IMR-90 (cell line): ENCODE results near the gene NXPE1. TPM values are rescaled to one million over a fixed set of nuclear protein-coding genes. Genes with fewer than 3 reads are reported as not detected.

Experiments used
- ATAC-seq: fragments of 200-7000 bp; cut with Tn5 transposase; 2 replicates; pipeline ENCODE4 v1.9.1; 2020; ENCODE audit warnings: low read depth, mild to moderate bottlenecking, moderate library complexity
- BruUV-seq: library from RNA; stranded (reverse); fragments of 400-500 nt; replicated peaks from 2 replicates; lab custom pipeline; 2021; lab: Mats Ljungman, UMichigan
- CTCF ChIA-PET: fragments of 300-600 bp; formaldehyde crosslinking; extraction: SDS; loops from one replicate; lab custom pipeline; 2021; ENCODE audit warnings: antibody characterized with exemption; lab: Yijun Ruan, JAX
- POLR2A ChIA-PET: fragments of 300-600 bp; sonication (Branson Sonifier 250); formaldehyde crosslinking; loops from one replicate; lab custom pipeline; 2022; ENCODE audit warnings: antibody characterized with exemption; ENCODE audit not compliant: unreplicated experiment; lab: Charles Lee
- DNase-seq: peaks from one replicate; pipeline ENCODE4 v3.0.0; 2013
- H2AFZ ChIP-seq: replicated peaks from 2 replicates; pipeline ENCODE3; 2013; ENCODE audit warnings: low read length, mild to moderate bottlenecking; ENCODE audit not compliant: poor library complexity
- H2AK5ac ChIP-seq: 2 replicates; pipeline ENCODE4 v1.6.1; 2013; ENCODE audit warnings: low read depth, low read length, inconsistent platforms
- H2AK9ac ChIP-seq: replicated peaks from 2 replicates; pipeline ENCODE3; 2013; ENCODE audit warnings: mild to moderate bottlenecking, low read depth, low read length, moderate library complexity; ENCODE audit not compliant: poor library complexity
- H2BK120ac ChIP-seq: 2 replicates; pipeline ENCODE4 v1.6.1; 2013; ENCODE audit warnings: low read depth, low read length, inconsistent platforms
- H2BK15ac ChIP-seq: 3 replicates; pipeline ENCODE4 v1.6.1; 2013; ENCODE audit warnings: low read depth, low read length, inconsistent platforms
- H2BK20ac ChIP-seq: 2 replicates; pipeline ENCODE4 v1.6.1; 2013; ENCODE audit warnings: low read depth, mild to moderate bottlenecking, inconsistent platforms, low read length, moderate library complexity
- H2BK5ac ChIP-seq: 2 replicates; pipeline ENCODE4 v1.6.1; 2013; ENCODE audit warnings: mild to moderate bottlenecking, low read depth, low read length, inconsistent platforms; ENCODE audit not compliant: poor library complexity, severe bottlenecking
- H3K14ac ChIP-seq: replicated peaks from 2 replicates; pipeline ENCODE4 v1.6.1; 2013; ENCODE audit warnings: low read depth, low read length, inconsistent platforms
- H3K18ac ChIP-seq: 2 replicates; pipeline ENCODE4 v1.6.1; 2013; ENCODE audit warnings: low read depth, low read length, control low read depth
- H3K23ac ChIP-seq: 2 replicates; pipeline ENCODE4 v1.6.1; 2013; ENCODE audit warnings: low read depth, low read length, inconsistent platforms
- H3K27ac ChIP-seq: 2 replicates; pipeline ENCODE4 v1.5.1; 2013; ENCODE audit warnings: mild to moderate bottlenecking, control low read depth, low read length; ENCODE audit not compliant: insufficient read depth
- H3K27me3 ChIP-seq: 2 replicates; pipeline ENCODE4 v1.6.1; 2013; ENCODE audit warnings: low read length; ENCODE audit not compliant: control insufficient read depth, insufficient read depth
- H3K36me3 ChIP-seq: 2 replicates; pipeline ENCODE4 v1.6.1; 2013; ENCODE audit warnings: low read length, mixed read lengths; ENCODE audit not compliant: control insufficient read depth, insufficient read depth
- H3K4ac ChIP-seq: 2 replicates; pipeline ENCODE4 v1.6.1; 2013; ENCODE audit warnings: low read depth, low read length, inconsistent platforms
- H3K4me1 ChIP-seq: 2 replicates; pipeline ENCODE4 v1.6.1; 2013; ENCODE audit warnings: low read length, mixed read lengths; ENCODE audit not compliant: control insufficient read depth, insufficient read depth
- H3K4me2 ChIP-seq: 2 replicates; pipeline ENCODE4 v1.6.1; 2013; ENCODE audit warnings: low read depth, mild to moderate bottlenecking, control low read depth, low read length, moderate library complexity
- H3K4me3 ChIP-seq: 2 replicates; pipeline ENCODE4 v1.5.1; 2013; ENCODE audit warnings: low read depth, mild to moderate bottlenecking, control low read depth, low read length, moderate library complexity; ENCODE audit not compliant: insufficient read depth
- H3K56ac ChIP-seq: 2 replicates; pipeline ENCODE4 v1.6.1; 2013; ENCODE audit warnings: low read length, inconsistent platforms; ENCODE audit not compliant: insufficient read depth; ENCODE audit errors: extremely low read depth
- H3K79me1 ChIP-seq, 2 experiments: 2 replicates each; pipeline ENCODE4 v1.6.1; 2013; ENCODE audit warnings: low read length in 2 of 2, inconsistent platforms in 1 of 2, low read depth in 1 of 2
- H3K9ac ChIP-seq: 2 replicates; pipeline ENCODE4 v1.6.1; 2013; ENCODE audit warnings: low read depth, low read length, control low read depth
- H3K9me1 ChIP-seq: 2 replicates; pipeline ENCODE4 v1.6.1; 2013; ENCODE audit warnings: low read length, inconsistent platforms; ENCODE audit not compliant: insufficient read depth
- H3K9me3 ChIP-seq: 2 replicates; pipeline ENCODE4 v1.6.1; 2013; ENCODE audit warnings: low read length; ENCODE audit not compliant: control insufficient read depth, insufficient read depth
- H4K20me1 ChIP-seq: 2 replicates; pipeline ENCODE4 v1.6.1; 2013; ENCODE audit warnings: low read length, inconsistent platforms; ENCODE audit not compliant: insufficient read depth
- H4K5ac ChIP-seq: 2 replicates; pipeline ENCODE4 v1.6.1; 2013; ENCODE audit warnings: mild to moderate bottlenecking, low read depth, low read length, control low read depth
- H4K8ac ChIP-seq, 2 experiments: 2 replicates each; pipeline ENCODE4 v1.6.1; 2013; ENCODE audit warnings: low read depth in 2 of 2, low read length in 2 of 2, control low read depth in 1 of 2, inconsistent platforms in 1 of 2
- H4K91ac ChIP-seq: 2 replicates; pipeline ENCODE4 v1.6.1; 2013; ENCODE audit warnings: low read depth, low read length, inconsistent platforms; ENCODE audit not compliant: insufficient read depth
- CEBPB ChIP-seq: IDR thresholded peaks from 2 replicates; pipeline ENCODE4 v1.6.1; 2012; ENCODE audit warnings: low read depth, low read length, improper control_type of control experiment
- NFE2L2 ChIP-seq: fragments of 150-350 bp; IDR thresholded peaks from 2 replicates; pipeline ENCODE4 v1.6.1; 2016; ENCODE audit warnings: low read depth, mild to moderate bottlenecking, low read length
- WGBS, 2 experiments: methylation state at CpG; one replicate each; pipeline versions ENCODE4 v1.1.5 to v1.1.7; 2013; ENCODE audit warnings: missing lambda C conversion rate in 2 of 2; ENCODE audit not compliant: insufficient read length in 1 of 2; ENCODE audit errors: extremely low coverage in 2 of 2; 5-methylcytosine and 5-hydroxymethylcytosine counted together
- dilution Hi-C: fragments of 300-500 bp; cut with HindIII; formaldehyde crosslinking; loops from one replicate; pipeline ENCODE4 v1.14.3; 2018; ENCODE audit warnings: low sequenced_read_pairs; ENCODE audit not compliant: unreplicated experiment
- in situ Hi-C: fragments of 300-500 bp; cut with MboI; formaldehyde crosslinking; loops from 3 replicates; pipeline ENCODE4 v1.14.3; 2019; ENCODE audit warnings: low sequenced_read_pairs, inconsistent platforms, mixed read lengths
- intact Hi-C: fragments of 100-400 bp; cut with micrococcal nuclease; formaldehyde crosslinking; loops from 2 replicates; pipeline ENCODE4 v1.10.0; 2022
- polyA plus RNA-seq, 3 experiments: library from polyadenylated mRNA; depleted of rRNA; stranded (reverse); fragments of >200 nt; gene quantifications; 2 replicates each; pipeline ENCODE4 v1.2.3, GENCODE V29; 2012; ENCODE audit warnings: low replicate concordance in 1 of 3
- total RNA-seq: library from RNA; depleted of rRNA; stranded (reverse); fragments of >200 nt; gene quantifications from 2 replicates; pipeline ENCODE4 v1.2.3, GENCODE V29; 2012

The NXPE1 gene
- total and polyA plus RNA-seq, 2 of the 4 experiments (the other 2 are of a cell fraction), result not detected

DNA sequence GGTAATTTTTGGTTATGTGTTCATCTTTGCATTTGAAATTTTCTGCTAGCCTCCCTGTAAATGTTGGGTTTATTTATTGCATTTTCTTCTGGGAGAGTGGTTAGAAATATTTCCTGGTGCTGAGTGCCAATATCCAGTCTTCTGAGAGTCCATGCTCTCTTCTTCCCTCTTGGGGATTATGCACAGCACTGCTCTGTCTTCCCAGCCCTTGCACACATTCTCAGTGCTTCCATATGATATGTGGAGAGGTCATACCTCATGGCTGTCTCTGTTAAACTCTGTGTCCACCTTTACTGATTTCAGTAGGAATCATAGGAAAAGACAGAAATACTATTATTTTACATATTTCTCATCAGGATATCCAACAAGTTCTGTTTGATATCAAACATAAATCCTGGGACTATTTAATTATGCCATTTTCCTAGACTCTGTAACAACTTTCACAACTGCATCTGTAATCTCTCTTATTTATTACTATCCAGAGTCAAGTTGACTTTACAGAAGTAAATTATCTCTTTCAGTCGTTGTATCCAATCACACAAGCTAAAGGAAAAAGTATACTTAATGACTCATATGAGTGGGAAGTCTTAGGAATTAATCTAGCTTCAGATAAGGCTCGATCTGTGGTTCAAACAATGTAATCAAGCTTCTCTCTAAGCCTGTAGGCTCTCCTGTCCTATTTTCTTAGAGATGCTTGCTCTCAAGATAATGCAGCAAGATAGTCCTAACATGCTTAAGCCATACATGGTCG lies 2.7 kb upstream of the NXPE1 start:
- BruUV-seq, result no TSS peak
- ATAC-seq, result peak; percentile 83

More for the DNA sequence above, 2.7 kb upstream of the NXPE1 start:
- WGBS, 2 experiments, result no CpG with 5 or more reads among the region's 3 CpGs
- Histone ChIP-seq H3K4me1 (no peaks in the 10 kb centered on the region), H3K56ac (no peak overlapping the region), H3K27me3 (no peaks in the 10 kb centered on the region), H3K9me1 (no peaks in the 10 kb centered on the region), H3K9ac (no peak overlapping the region), H4K20me1 (no peaks in the 10 kb centered on the region), H3K79me1 (no peaks in the 10 kb centered on the region), H3K14ac (no peak overlapping the region), H3K18ac (no peak overlapping the region), H4K8ac (no peak overlapping the region), H3K27ac (no peak overlapping the region), H2BK15ac (no peak overlapping the region), H2BK120ac (no peak overlapping the region), H3K4ac (no peak overlapping the region), H3K4me3 (no peak overlapping the region), H3K9me3 (no peaks in the 10 kb centered on the region), H2BK5ac (no peak overlapping the region), H2AK5ac (no peak overlapping the region), H2AFZ (no peak overlapping the region), H2BK20ac (no peak overlapping the region), H3K4me2 (no peak overlapping the region), H3K36me3 (no peaks in the 10 kb centered on the region), H4K91ac (no peak overlapping the region), H2AK9ac (no peak overlapping the region), H4K5ac (no peak overlapping the region), H3K23ac (no peak overlapping the region)
- in situ Hi-C loops (no loop called here), dilution Hi-C loops (no loop called here), intact Hi-C loops (no loop called here)
- TF ChIP-seq CEBPB (no peak), NFE2L2 (no peak)
- ChIA-PET POLR2A (no interaction called here), CTCF (no interaction called here)
- peak; percentile 59 for DNase-seq
